ENCODE measurements around the gene KCNMA1. TPM values are rescaled to one million over a fixed set of nuclear protein-coding genes. Genes with fewer than 3 reads are reported as not detected.

Gene KCNMA1
- total RNA-seq, 4 donors from 2014 or later, result 68.4 to 170 (median 119) TPM

- intact Hi-C loops (cut with DNase I; ENCODE audit: low total_unique reads) (no loop called here), in situ Hi-C loops (cut with MboI; ENCODE audit: low pct_ligation_motif_present in 1 of 4, low pct_unique_long_range_greater_than_20kb in 1 of 4, low sequenced_read_pairs in 3 of 4) (loop anchor here in 1 of 4 donors (25.0 kb wide), 1 partner anchor 237 kb away; the partner anchor contains the start of gene KCNMA1)
- H3K9me3 ChIP-seq, result no peaks in the 10 kb centered on the region
- no peaks in the 10 kb centered on the region for H3K4me1 ChIP-seq
- no peaks in the 10 kb centered on the region for H3K36me3 ChIP-seq
- no peaks in the 10 kb centered on the region for H3K27me3 ChIP-seq
- no peak overlapping the region for H3K4me3 ChIP-seq
- no peak for DNase-seq
- H3K27ac ChIP-seq, result peak overlapping the region in 2 of 4 donors; percentile 9 to 11
- no peak for TF ChIP-seq EP300 (IDR thresholded peaks at IDR 0.05; ENCODE audit: low read depth)
- no peak for TF ChIP-seq POLR2A (IDR thresholded peaks at IDR 0.05)
- no peak for TF ChIP-seq POLR2AphosphoS5 (IDR thresholded peaks at IDR 0.05)
- TF ChIP-seq, protein P1, sequence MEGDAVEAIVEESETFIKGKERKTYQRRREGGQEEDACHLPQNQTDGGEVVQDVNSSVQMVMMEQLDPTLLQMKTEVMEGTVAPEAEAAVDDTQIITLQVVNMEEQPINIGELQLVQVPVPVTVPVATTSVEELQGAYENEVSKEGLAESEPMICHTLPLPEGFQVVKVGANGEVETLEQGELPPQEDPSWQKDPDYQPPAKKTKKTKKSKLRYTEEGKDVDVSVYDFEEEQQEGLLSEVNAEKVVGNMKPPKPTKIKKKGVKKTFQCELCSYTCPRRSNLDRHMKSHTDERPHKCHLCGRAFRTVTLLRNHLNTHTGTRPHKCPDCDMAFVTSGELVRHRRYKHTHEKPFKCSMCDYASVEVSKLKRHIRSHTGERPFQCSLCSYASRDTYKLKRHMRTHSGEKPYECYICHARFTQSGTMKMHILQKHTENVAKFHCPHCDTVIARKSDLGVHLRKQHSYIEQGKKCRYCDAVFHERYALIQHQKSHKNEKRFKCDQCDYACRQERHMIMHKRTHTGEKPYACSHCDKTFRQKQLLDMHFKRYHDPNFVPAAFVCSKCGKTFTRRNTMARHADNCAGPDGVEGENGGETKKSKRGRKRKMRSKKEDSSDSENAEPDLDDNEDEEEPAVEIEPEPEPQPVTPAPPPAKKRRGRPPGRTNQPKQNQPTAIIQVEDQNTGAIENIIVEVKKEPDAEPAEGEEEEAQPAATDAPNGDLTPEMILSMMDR (IDR thresholded peaks at IDR 0.05), result no peak
- WGBS, 2 donors (ENCODE audit: low coverage in 1 of 2), result 51 to 80% methylated on average over 3 to 4 of the region's 4 CpGs
Measured at GRCh38 chr10:77400033-77400432, 237.6 kb downstream of the KCNMA1 start.

DNA sequence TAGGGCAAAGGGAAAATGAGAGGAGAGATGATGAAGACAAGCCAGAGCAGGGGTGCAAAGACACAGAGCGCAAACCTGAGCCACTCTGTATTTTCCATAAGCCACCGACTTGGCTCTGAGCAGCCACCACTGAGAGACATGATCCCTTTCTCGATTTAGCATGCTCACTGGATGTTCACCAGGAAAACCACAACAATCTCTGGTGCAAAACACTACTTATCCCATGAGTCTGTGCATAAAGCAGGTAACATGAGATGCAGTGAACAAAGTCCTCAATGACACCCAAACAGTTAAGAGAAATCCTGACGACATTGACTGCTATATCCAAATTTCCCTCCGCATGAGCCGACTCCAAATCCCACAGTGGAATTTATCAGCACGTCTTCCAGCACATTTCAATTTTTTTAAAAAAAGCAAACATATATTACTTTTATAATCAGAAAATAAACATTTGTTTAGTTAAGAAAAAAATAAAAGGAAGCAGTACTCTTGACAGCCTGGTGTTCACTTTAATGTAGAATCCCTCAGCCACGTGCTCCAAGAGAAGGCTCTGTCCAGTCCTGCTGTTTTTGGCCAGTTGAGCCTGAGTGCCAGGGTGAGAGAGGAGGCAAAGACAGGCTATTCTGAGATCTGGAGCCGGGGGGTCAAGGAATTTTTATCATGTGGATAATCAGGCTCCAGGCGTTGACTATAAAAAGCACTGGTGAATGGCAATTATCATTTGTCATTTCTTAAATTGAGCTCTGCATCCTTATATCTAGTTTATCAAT lies 238.4 kb downstream of the KCNMA1 start:
- H3K27me3 ChIP-seq, result no peaks in the 10 kb centered on the region
- H3K27ac ChIP-seq, result peak overlapping the region in 1 of 4 donors; percentile 11
- H3K36me3 ChIP-seq, result no peaks in the 10 kb centered on the region
- intact Hi-C loops (cut with DNase I; ENCODE audit: low total_unique reads) (no loop called here), in situ Hi-C loops (cut with MboI; ENCODE audit: low pct_ligation_motif_present in 1 of 4, low pct_unique_long_range_greater_than_20kb in 1 of 4, low sequenced_read_pairs in 3 of 4) (loop anchor here in 3 of 4 donors (10.0 to 25.0 kb wide), 3 partner anchors 212 to 246 kb away; no protein-coding TSS in a partner anchor)
- TF ChIP-seq, protein P1 (IDR thresholded peaks at IDR 0.05), result no peak
- TF ChIP-seq POLR2AphosphoS5 (IDR thresholded peaks at IDR 0.05) (no peak), POLR2A (IDR thresholded peaks at IDR 0.05) (no peak), EP300 (IDR thresholded peaks at IDR 0.05; ENCODE audit: low read depth) (no peak)
- DNase-seq, result no peak
- H3K4me3 ChIP-seq, result no peak overlapping the region
- 61 to 66% methylated on average over 8 to 10 of the region's 10 CpGs for WGBS, 2 donors (ENCODE audit: low coverage in 1 of 2)
- H3K9me3 ChIP-seq, result no peaks in the 10 kb centered on the region
- H3K4me1 ChIP-seq, result no peaks in the 10 kb centered on the region

- no peak for TF ChIP-seq POLR2AphosphoS5 (IDR thresholded peaks at IDR 0.05)
- no peak for TF ChIP-seq EP300 (IDR thresholded peaks at IDR 0.05; ENCODE audit: low read depth)
- no peak for TF ChIP-seq POLR2A (IDR thresholded peaks at IDR 0.05)
- TF ChIP-seq, protein P1 (IDR thresholded peaks at IDR 0.05), result no peak
- Histone ChIP-seq H3K4me1 (peaks cover 0 to 5% (median under 1%) of the 10 kb centered on the region in 4 donors), H3K27ac (no peak overlapping the region), H3K4me3 (no peak overlapping the region), H3K27me3 (no peaks in the 10 kb centered on the region), H3K36me3 (no peaks in the 10 kb centered on the region), H3K9me3 (no peaks in the 10 kb centered on the region)
- intact Hi-C loops (cut with DNase I; ENCODE audit: low total_unique reads), result no loop called here
- in situ Hi-C loops (cut with MboI; ENCODE audit: low pct_ligation_motif_present in 1 of 4, low pct_unique_long_range_greater_than_20kb in 1 of 4, low sequenced_read_pairs in 3 of 4), result loop anchor here in 3 of 4 donors (10.0 to 25.0 kb wide), 3 partner anchors 211 to 246 kb away; no protein-coding TSS in a partner anchor
- 41 to 44% methylated on average over 2 of the region's 2 CpGs for WGBS, 2 donors (ENCODE audit: low coverage in 1 of 2)
- no peak for DNase-seq
Measured at GRCh38 chr10:77398558-77398957, 239.1 kb downstream of the KCNMA1 start.

- WGBS, 2 donors (ENCODE audit: low coverage in 1 of 2), result 74 to 96% methylated on average over 4 of the region's 4 CpGs
Measured at GRCh38 chr10:77397103-77397502, 240.5 kb downstream of the KCNMA1 start.

More at GRCh38 chr10:77397103-77397502, 240.5 kb downstream of the KCNMA1 start:
- intact Hi-C loops (cut with DNase I; ENCODE audit: low total_unique reads), result no loop called here
- no peaks in the 10 kb centered on the region for H3K36me3 ChIP-seq
- H3K9me3 ChIP-seq, result no peaks in the 10 kb centered on the region
- in situ Hi-C loops (cut with MboI; ENCODE audit: low pct_ligation_motif_present in 1 of 4, low pct_unique_long_range_greater_than_20kb in 1 of 4, low sequenced_read_pairs in 3 of 4), result loop anchor here in 3 of 4 donors (10.0 to 25.0 kb wide), 3 partner anchors 210 to 248 kb away; no protein-coding TSS in a partner anchor
- H3K4me3 ChIP-seq, result no peak overlapping the region
- H3K27ac ChIP-seq, result no peak overlapping the region
- no peak for TF ChIP-seq EP300 (IDR thresholded peaks at IDR 0.05; ENCODE audit: low read depth)
- no peak for TF ChIP-seq POLR2AphosphoS5 (IDR thresholded peaks at IDR 0.05)
- TF ChIP-seq POLR2A (IDR thresholded peaks at IDR 0.05), result no peak
- TF ChIP-seq, protein P1 (IDR thresholded peaks at IDR 0.05), result no peak
- H3K27me3 ChIP-seq, result no peaks in the 10 kb centered on the region
- DNase-seq, result no peak
- peaks cover 0 to 17% (median 10%) of the 10 kb centered on the region in 4 donors for H3K4me1 ChIP-seq
